Fibroblast of villous mesenchyme (primary cell): Measurements from ENCODE around the gene ATP4A. TPM values are rescaled to one million over a fixed set of nuclear protein-coding genes. Genes with fewer than 3 reads are reported as not detected.

ENCODE experiments used
- DNase-seq: peaks from one replicate; pipeline ENCODE4 v3.0.0-alpha.2; 2010; ENCODE audit warnings: low read depth
- H3K4me3 ChIP-seq: 2 replicates; pipeline ENCODE4 v1.5.1; 2011; ENCODE audit warnings: low read depth, mild to moderate bottlenecking, low read length
- CTCF ChIP-seq: IDR thresholded peaks from 2 replicates; pipeline ENCODE4 v1.5.1; 2012; ENCODE audit warnings: low read depth, mild to moderate bottlenecking, low read length; ENCODE audit not compliant: insufficient read depth
- total RNA-seq: library from RNA; depleted of rRNA; stranded (reverse); fragments of >200 nt; gene quantifications from 2 replicates; pipeline ENCODE4 v1.2.3, GENCODE V29; 2012

The ATP4A gene
- total RNA-seq, 1 donor, result not detected

- no peak overlapping the region for H3K4me3 ChIP-seq
- DNase-seq, result no peak
- TF ChIP-seq CTCF, result no peak
Observed at GRCh38 chr19:35540356-35540927, 23.0 kb downstream of the ATP4A start.

DNA sequence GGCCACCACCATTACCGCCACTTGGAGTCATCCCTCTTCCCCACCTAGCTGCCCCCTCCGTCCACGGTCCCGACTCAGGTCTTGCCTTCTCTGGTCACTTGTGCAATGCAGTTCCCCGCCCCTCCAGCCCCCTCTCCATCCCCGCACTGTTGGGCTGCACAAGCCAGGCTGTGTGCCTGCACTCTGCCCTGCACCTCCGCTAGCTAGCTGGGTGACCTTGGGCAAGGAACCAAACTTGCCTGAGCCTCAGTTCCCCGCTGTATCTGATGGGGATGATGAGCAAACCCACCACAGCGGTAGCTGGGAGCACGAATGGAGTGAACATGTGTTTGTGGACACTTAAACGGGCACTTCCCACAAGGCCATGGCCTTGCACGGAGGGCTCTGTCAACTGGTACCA, 23.6 kb downstream of the ATP4A start:
- TF ChIP-seq CTCF, result no peak
- H3K4me3 ChIP-seq, result no peak overlapping the region
- no peak for DNase-seq

- DNase-seq, result no peak
- H3K4me3 ChIP-seq, result no peak overlapping the region
- no peak for TF ChIP-seq CTCF
Observed at GRCh38 chr19:35539314-35539713, 24.1 kb downstream of the ATP4A start.

DNA sequence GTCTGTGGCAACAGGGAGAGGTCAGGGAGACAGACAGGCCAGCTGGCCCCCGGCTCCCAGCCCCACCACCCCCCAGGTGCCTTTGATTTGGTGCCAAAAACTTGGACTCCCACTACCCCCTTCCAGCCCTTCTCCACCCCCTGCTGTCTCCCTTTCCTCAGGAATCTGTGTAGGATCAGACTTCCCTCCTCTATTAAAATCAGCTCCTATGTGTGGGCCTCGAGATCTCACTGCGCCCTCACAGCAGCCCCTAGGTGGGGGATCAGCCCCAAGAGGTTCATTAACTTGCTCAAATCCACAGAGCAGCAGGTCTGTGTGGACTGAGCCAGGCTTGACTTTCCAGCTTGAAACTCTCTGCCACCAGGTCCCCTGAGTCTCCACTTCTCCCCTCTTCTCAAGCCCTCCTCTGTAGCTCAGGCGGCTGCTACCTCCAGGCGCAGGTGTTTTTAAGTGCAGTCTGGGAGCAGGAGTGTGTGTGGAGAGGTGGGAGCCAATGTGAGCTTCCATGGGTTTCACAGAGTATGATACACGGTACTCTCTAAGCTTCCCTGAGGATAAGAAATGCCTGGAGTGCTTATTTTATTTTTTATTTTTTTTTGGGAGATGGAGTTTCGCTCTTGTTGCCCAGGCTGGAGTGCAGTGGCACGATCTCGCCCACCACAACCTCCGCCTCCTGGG, 28.5 kb downstream of the ATP4A start:
- H3K4me3 ChIP-seq, result no peak overlapping the region
- no peak for DNase-seq
- TF ChIP-seq CTCF, result no peak

DNA sequence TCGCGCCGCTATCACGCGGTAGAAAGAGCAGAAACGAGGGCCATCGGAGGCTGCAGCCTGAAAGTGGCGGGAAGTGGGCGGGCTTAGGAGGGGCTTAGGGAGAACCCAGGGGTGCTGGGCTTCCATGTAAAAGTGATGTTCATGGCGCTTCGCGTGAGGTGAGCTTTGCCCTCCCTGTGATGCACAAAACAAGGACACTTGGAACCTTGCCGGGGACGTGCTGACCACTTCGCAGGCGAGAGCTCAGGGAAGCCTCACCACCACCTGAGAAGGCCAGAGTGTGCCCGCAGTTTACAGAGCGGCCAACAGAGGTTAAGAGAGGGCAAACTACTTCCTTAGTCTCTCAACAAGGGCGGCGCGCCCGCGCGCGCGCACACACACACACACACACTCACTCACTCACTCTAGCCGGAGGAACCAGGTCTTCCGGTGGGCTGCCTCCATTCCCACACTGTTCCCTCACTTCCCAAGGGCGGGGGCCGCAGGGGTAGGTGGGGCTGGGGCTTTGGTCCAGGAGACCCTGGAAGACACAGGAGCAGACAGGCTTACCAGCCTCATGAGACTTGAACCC, 29.6 kb downstream of the ATP4A start:
- no peak for DNase-seq
- H3K4me3 ChIP-seq, result no peak overlapping the region
- no peak for TF ChIP-seq CTCF

DNA sequence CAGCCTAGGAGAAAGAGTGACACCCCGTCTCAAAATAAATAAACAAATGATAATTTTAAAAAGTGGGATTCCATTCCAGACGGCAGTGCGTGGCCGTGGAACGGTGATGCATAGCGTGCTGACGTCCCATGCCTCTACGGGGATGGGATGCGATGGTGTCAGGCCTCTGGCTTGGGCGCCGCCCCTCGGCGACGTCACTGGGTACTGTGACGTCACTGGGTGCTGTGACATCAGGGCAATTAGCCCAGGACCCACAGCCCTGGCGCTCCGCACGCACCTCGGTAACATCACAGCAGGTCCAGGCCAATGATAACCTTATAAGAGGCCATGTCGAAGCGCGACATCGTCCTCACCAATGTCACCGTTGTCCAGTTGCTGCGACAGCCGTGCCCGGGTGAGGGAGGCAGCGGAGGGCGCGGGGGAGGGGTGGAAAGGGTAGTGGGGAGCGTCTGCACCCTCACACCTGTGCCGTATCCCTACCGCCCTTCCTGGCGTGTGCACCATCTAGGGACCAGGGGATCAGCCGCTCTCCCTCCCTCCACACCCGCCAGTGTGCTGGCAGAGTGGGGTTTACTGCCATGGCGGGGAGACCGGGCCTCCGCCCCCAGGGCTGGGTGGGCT, 30.1 kb downstream of the ATP4A start, which contains the start of gene GAPDHS:
Gene GAPDHS, plus strand, starts transcription at position 256 of the 621 bp plus-strand sequence. Its CDS starts 72 bp downstream, at position 328.
- no peak for TF ChIP-seq CTCF
- H3K4me3 ChIP-seq, result no peak within 1 kb of the TSS
- no peak for DNase-seq
